Neural crest cell (in vitro differentiated cells): Measurements from ENCODE around the gene MICALL2. TPM values are rescaled to one million over a fixed set of nuclear protein-coding genes. Genes with fewer than 3 reads are reported as not detected.

Source experiments
- DNase-seq: peaks from one replicate; pipeline ENCODE4 v3.0.0; 2021; ENCODE audit warnings: low read depth, mixed read lengths, low spot score
- H3K27ac Mint-ChIP-seq: one replicate; pipeline ENCODE4 v1.8.0; 2021; ENCODE audit warnings: mild to moderate bottlenecking, mixed read lengths; ENCODE audit not compliant: unreplicated experiment
- H3K27me3 Mint-ChIP-seq: 2 replicates; pipeline ENCODE4 v1.8.0; 2021; ENCODE audit warnings: low read depth, mild to moderate bottlenecking, mixed read lengths
- H3K36me3 Mint-ChIP-seq: 2 replicates; pipeline ENCODE4 v1.8.0; 2021; ENCODE audit warnings: low read depth, mild to moderate bottlenecking, mixed read lengths
- H3K4me1 Mint-ChIP-seq: 2 replicates; pipeline ENCODE4 v1.8.0; 2021; ENCODE audit warnings: mixed read lengths
- H3K4me3 Mint-ChIP-seq: one replicate; pipeline ENCODE4 v1.8.0; 2021; ENCODE audit warnings: mild to moderate bottlenecking, mixed read lengths
- H3K9me3 Mint-ChIP-seq: 2 replicates; pipeline ENCODE4 v1.8.0; 2021; ENCODE audit warnings: mixed read lengths
- total RNA-seq: library from RNA; stranded (reverse); gene quantifications from 2 replicates; pipeline ENCODE4 v1.2.1, GENCODE V29; 2021
- TF ChIP-seq, protein P1 (sequence below): fragments of 200-600 bp; sonication (generic); conservative IDR thresholded peaks from 2 replicates; pipeline ENCODE4 v1.5.0; 2021; ENCODE audit warnings: antibody characterized with exemption, mild to moderate bottlenecking

Gene MICALL2
- total RNA-seq, 1 donor from 2014 or later, result 18.7 TPM

DNA sequence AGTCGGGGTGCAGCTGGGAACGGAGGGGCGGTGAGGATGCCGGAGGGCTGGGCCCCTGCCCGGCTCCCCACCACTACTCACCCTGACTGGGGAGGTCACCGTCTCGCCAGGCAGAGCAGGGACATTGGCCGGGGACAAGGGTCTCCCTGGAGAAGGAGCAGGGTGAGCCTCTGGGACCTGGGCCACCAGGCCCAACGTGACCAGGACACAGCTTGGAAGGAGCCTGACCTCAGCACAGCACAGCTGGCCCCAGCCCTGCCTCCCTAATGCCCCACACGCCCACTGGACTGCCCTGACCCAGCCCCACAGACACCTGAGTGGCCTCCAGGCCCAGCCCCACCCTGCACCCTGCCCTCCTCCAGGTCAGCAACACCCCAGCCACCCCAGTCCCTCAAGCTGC lies 21.1 kb downstream of the MICALL2 start:
- no peak for DNase-seq
- H3K4me3 Mint-ChIP-seq, result no peak overlapping the region
- H3K27ac Mint-ChIP-seq, result no peak overlapping the region
- H3K27me3 Mint-ChIP-seq, result no peaks in the 10 kb centered on the region
- peaks cover 3% of the 10 kb centered on the region for H3K36me3 Mint-ChIP-seq
- TF ChIP-seq, protein P1, sequence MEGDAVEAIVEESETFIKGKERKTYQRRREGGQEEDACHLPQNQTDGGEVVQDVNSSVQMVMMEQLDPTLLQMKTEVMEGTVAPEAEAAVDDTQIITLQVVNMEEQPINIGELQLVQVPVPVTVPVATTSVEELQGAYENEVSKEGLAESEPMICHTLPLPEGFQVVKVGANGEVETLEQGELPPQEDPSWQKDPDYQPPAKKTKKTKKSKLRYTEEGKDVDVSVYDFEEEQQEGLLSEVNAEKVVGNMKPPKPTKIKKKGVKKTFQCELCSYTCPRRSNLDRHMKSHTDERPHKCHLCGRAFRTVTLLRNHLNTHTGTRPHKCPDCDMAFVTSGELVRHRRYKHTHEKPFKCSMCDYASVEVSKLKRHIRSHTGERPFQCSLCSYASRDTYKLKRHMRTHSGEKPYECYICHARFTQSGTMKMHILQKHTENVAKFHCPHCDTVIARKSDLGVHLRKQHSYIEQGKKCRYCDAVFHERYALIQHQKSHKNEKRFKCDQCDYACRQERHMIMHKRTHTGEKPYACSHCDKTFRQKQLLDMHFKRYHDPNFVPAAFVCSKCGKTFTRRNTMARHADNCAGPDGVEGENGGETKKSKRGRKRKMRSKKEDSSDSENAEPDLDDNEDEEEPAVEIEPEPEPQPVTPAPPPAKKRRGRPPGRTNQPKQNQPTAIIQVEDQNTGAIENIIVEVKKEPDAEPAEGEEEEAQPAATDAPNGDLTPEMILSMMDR, result no peak
- H3K4me1 Mint-ChIP-seq, result peaks cover under 1% of the 10 kb centered on the region
- H3K9me3 Mint-ChIP-seq, result no peaks in the 10 kb centered on the region

DNA sequence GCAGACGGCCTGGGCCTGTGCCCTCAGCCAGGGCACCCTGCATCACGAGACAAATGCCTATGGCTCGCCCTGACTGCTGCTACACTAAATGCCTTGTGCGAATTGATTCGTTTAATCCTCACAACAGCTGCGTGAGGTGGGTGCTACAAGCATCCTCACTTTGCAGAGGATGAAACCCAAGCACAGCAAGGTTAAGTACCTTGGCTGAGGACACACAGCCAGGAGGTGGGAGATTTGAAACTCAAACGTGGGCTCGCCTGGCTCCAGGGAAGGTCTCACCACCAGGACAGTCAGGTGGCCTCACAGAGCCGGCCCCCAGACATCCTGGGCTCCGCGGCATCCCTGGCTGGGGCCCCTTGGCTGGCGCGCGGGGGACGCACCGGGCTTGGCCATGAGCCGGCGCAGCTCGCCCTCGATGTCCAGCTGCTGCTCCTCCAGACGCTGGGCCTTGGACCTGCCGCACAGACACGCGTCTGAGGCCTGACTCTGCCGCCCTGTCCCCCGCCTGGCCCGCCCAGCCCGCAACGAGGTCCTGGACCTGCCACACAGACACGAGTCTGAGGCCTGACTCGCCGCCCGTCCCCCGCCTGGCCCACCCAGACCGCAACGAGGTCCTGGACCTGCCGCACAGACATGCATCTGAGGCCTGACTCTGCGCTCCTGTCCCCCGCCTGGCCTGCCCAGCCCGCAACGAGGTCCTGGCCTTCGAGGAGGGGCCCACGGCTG lies 22.0 kb downstream of the MICALL2 start:
- Mint-ChIP-seq H3K36me3 (peaks cover 3% of the 10 kb centered on the region), H3K4me3 (no peak overlapping the region), H3K27ac (no peak overlapping the region), H3K27me3 (peaks cover 3% of the 10 kb centered on the region), H3K9me3 (no peaks in the 10 kb centered on the region), H3K4me1 (peaks cover 2% of the 10 kb centered on the region)
- DNase-seq, result no peak
- TF ChIP-seq, protein P1, result no peak

DNA sequence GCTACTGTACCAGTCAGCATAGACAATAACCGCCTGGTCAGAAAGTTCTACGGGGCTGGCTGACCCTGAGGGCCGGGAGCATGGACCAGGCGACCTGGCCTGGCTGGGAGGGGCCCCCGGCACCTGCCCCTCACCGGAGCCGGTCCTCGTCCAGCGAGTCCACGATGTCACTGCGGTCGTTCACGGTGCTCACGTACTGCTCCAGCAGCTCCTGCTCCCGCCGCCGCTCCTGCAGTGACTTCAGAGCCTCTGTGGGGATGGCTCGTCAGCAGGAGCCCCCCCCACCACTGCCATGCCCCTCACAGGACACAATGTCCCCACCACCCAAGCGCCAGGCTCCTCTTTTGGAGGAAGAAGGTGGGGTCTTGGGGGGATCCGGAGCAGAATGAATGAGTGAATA lies 22.7 kb downstream of the MICALL2 start:
- Mint-ChIP-seq H3K27me3 (peaks cover 4% of the 10 kb centered on the region), H3K36me3 (peaks cover 3% of the 10 kb centered on the region), H3K4me3 (no peak overlapping the region), H3K27ac (no peak overlapping the region), H3K9me3 (no peaks in the 10 kb centered on the region), H3K4me1 (peaks cover 4% of the 10 kb centered on the region)
- no peak for DNase-seq
- TF ChIP-seq, protein P1, result no peak

DNA sequence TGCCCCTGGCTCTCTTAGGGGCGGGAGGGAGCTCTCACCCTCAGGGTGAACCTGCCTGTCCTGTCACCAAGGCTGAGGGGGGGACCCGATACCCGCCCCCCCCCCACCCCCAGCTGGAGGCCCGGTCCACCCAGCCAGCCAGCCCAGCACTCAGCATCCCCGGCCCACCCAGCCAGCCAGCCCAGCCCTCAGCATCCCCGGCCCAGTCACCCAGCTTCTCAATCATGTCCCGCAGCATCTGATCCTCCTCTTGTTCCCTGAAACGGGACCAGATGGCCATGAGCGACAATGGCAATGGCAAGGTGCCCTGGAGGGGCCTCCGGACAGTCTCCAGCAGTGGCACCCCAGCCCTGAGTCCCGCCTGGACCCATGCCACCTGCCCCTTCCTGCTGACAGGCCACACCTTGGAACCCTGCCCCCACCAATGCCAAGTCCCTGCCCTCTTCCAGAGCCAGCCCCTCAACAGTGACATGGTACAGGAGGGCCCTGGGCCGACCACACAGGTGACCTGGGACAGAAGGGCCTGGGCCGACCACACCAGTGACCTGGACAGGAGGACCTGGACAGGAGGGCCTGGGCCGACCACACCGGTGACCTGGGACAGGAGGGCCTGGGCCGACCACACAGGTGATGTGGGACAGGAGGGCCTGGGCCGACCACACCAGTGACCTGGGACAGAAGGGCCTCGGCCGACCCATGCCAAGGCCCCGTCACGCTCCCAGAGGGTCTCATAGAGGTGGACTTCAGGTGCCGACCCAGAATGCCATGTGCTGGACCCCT lies 24.2 kb downstream of the MICALL2 start:
- H3K36me3 Mint-ChIP-seq, result peaks cover 3% of the 10 kb centered on the region
- peaks cover 4% of the 10 kb centered on the region for H3K4me1 Mint-ChIP-seq
- TF ChIP-seq, protein P1, result no peak
- no peak overlapping the region for H3K27ac Mint-ChIP-seq
- no peak for DNase-seq
- H3K27me3 Mint-ChIP-seq, result peaks cover 11% of the 10 kb centered on the region
- no peak overlapping the region for H3K4me3 Mint-ChIP-seq
- no peaks in the 10 kb centered on the region for H3K9me3 Mint-ChIP-seq

DNA sequence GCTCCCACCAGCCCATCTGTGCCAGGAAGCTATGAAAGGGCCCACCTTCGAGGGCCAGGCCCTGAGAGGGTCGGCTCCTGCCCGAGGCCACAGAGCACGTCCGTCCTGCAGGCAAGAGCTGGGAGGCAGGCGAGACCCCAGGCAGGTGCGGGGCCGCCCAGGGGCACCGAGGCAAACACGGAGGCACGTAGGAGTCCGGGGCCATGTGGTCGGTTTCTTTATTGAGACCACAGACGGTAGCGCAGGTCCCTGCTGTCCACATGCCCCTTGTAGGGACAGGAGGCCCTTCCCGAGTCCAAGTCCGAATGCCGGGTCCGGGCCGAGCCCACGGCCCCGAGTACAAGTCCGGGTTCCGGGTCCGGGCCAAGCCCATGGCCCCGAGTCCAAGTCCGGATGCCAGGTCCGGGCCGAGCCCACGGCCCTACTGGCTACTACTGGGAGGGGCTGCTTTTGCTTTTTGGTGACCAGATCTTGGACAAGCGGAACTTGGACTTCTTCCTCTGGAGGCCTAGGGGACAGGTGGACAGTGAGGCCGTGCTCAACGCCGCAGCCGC lies 25.0 kb downstream of the MICALL2 start:
- TF ChIP-seq, protein P1, result no peak
- Mint-ChIP-seq H3K27me3 (peaks cover 11% of the 10 kb centered on the region), H3K4me1 (peaks cover 4% of the 10 kb centered on the region), H3K36me3 (peaks cover under 1% of the 10 kb centered on the region), H3K27ac (no peak overlapping the region), H3K9me3 (no peaks in the 10 kb centered on the region), H3K4me3 (no peak overlapping the region)
- no peak for DNase-seq
